B cell (primary cell): ENCODE measurements around the gene HES4. TPM values are rescaled to one million over a fixed set of nuclear protein-coding genes. Genes with fewer than 3 reads are reported as not detected.

Experiments
- ATAC-seq: fragments of 200-7000 bp; cut with Tn5 transposase; one replicate; pipeline ENCODE4 v1.10.0; 2021; ENCODE audit warnings: low read depth, mild to moderate bottlenecking, moderate number of reproducible peaks, moderate library complexity
- CTCF ChIA-PET: fragments of 350-600 bp; sonication (Branson Sonifier 250); formaldehyde crosslinking; loops from one replicate; lab custom pipeline; 2021; ENCODE audit warnings: antibody characterized with exemption, inconsistent platforms; lab: Charles Lee
- POLR2A ChIA-PET: fragments of 350-600 bp; sonication (Branson Sonifier 250); formaldehyde crosslinking; loops from one replicate; lab custom pipeline; 2021; ENCODE audit warnings: antibody characterized with exemption; lab: Charles Lee
- DNase-seq: peaks from one replicate; pipeline ENCODE4 v3.0.0; 2013
- H2AFZ ChIP-seq: 2 replicates; pipeline ENCODE4 v1.6.1; 2012; ENCODE audit warnings: mild to moderate bottlenecking, low read depth, low read length; ENCODE audit not compliant: insufficient read depth, poor library complexity, severe bottlenecking
- H3K27ac ChIP-seq, 2 donors: 1 replicate in 1 of 2; 2 replicates in 1 of 2; pipeline ENCODE4 v1.5.1; 2012 to 2013; ENCODE audit warnings: low read length in 2 of 2, mild to moderate bottlenecking in 2 of 2, moderate library complexity in 1 of 2
- H3K27me3 ChIP-seq, 4 experiments: fragments of 200-600 bp in 1 of 4; sonication (generic) in 1 of 4; replicated peaks in 1 of 4; 1 replicate in 2 of 4; 2 replicates in 2 of 4; pipeline versions ENCODE4 v1.6.1 to v1.7.0; 2013 to 2016; ENCODE audit warnings: low read length in 3 of 4, mild to moderate bottlenecking in 2 of 4, mixed read lengths in 1 of 4, moderate library complexity in 1 of 4; ENCODE audit not compliant: insufficient read depth in 4 of 4, control insufficient read depth in 3 of 4; ENCODE audit errors: control extremely low read depth in 1 of 4
- H3K36me3 ChIP-seq, 2 experiments: replicated peaks in 1 of 2; 1 replicate in 1 of 2; 2 replicates in 1 of 2; pipeline versions ENCODE4 v1.6.1 to v1.7.1; 2013; ENCODE audit warnings: low read length in 1 of 2; ENCODE audit not compliant: insufficient read depth in 2 of 2, control insufficient read depth in 1 of 2; ENCODE audit errors: control extremely low read depth in 1 of 2, extremely low read depth in 1 of 2
- H3K4me1 ChIP-seq, 2 donors: fragments of 200-600 bp in 1 of 2; sonication (generic) in 1 of 2; 1 replicate in 1 of 2; 2 replicates in 1 of 2; pipeline versions ENCODE4 v1.5.1 to v1.6.1; 2013 to 2017; ENCODE audit warnings: low read length in 2 of 2; ENCODE audit not compliant: control insufficient read depth in 2 of 2, insufficient read depth in 2 of 2
- H3K4me2 ChIP-seq: replicated peaks from 2 replicates; pipeline ENCODE3; 2012; ENCODE audit warnings: mild to moderate bottlenecking, low read depth, low read length; ENCODE audit not compliant: poor library complexity, severe bottlenecking
- H3K4me3 ChIP-seq, 5 experiments: fragments of 200-600 bp in 1 of 5; sonication (generic) in 1 of 5; 1 replicate in 3 of 5; 2 replicates in 2 of 5; pipeline versions ENCODE4 v1.5.1 to v1.7.0; 2011 to 2016; ENCODE audit warnings: low read length in 4 of 5, mild to moderate bottlenecking in 4 of 5, low read depth in 2 of 5, control low read depth in 1 of 5, moderate library complexity in 1 of 5; ENCODE audit not compliant: insufficient read depth in 1 of 5; ENCODE audit errors: control extremely low read depth in 1 of 5, extremely low read depth in 1 of 5
- H3K79me2 ChIP-seq: fragments of 200-600 bp; sonication (generic); one replicate; pipeline ENCODE4 v1.6.0; 2016; ENCODE audit warnings: low read length; ENCODE audit not compliant: control insufficient read depth, insufficient read depth
- H3K9ac ChIP-seq: fragments of 200-600 bp; sonication (generic); 2 replicates; pipeline ENCODE4 v1.6.1; 2017; ENCODE audit warnings: mild to moderate bottlenecking, low read length, moderate library complexity
- H3K9me3 ChIP-seq, 3 donors: one replicate each; pipeline versions ENCODE4 v1.6.1 to v1.7.1; 2013; ENCODE audit warnings: low read length in 2 of 3; ENCODE audit not compliant: control insufficient read depth in 2 of 3, insufficient read depth in 1 of 3; ENCODE audit errors: control extremely low read depth in 1 of 3
- H4K20me1 ChIP-seq: 2 replicates; pipeline ENCODE4 v1.6.0; 2012; ENCODE audit warnings: mild to moderate bottlenecking, low read length; ENCODE audit not compliant: insufficient read depth, control insufficient read depth, poor library complexity, severe bottlenecking
- H3K27ac Mint-ChIP-seq: one replicate; pipeline ENCODE4 v1.8.0; 2021; ENCODE audit warnings: mixed read lengths
- H3K27me3 Mint-ChIP-seq: one replicate; pipeline ENCODE4 v1.8.0; 2021; ENCODE audit warnings: mixed read lengths
- H3K4me1 Mint-ChIP-seq: one replicate; pipeline ENCODE4 v1.8.0; 2021; ENCODE audit warnings: mixed read lengths
- H3K4me3 Mint-ChIP-seq: one replicate; pipeline ENCODE4 v1.8.0; 2021; ENCODE audit warnings: mixed read lengths
- H3K9me3 Mint-ChIP-seq: one replicate; pipeline ENCODE4 v1.8.0; 2022; ENCODE audit warnings: mixed read lengths; ENCODE audit not compliant: insufficient read depth
- CTCF ChIP-seq: fragments of 200-600 bp; IDR thresholded peaks from one replicate; pipeline ENCODE4 v1.8.0; 2022; ENCODE audit warnings: antibody characterized with exemption, mild to moderate bottlenecking
- EZH2 ChIP-seq: IDR thresholded peaks from 2 replicates; pipeline ENCODE4 v1.6.1; 2012; ENCODE audit warnings: borderline replicate concordance, low read depth, mild to moderate bottlenecking, moderate library complexity, low read length; ENCODE audit not compliant: insufficient read depth, poor library complexity, severe bottlenecking
- WGBS: methylation state at CpG from one replicate; pipeline ENCODE4 v1.1.5; 2013; ENCODE audit warnings: missing lambda C conversion rate; ENCODE audit not compliant: insufficient coverage; 5-methylcytosine and 5-hydroxymethylcytosine counted together
- intact Hi-C: fragments of 100-400 bp; cut with micrococcal nuclease; formaldehyde crosslinking; loops from one replicate; pipeline ENCODE4 v1.10.0; 2022
- polyA plus RNA-seq: library from polyadenylated mRNA; depleted of rRNA; stranded (reverse); fragments of >200 nt; gene quantifications from 2 replicates; pipeline ENCODE4 v1.2.3, GENCODE V29; 2012
- total RNA-seq, 2 donors: library from RNA; stranded (reverse); fragments of 120-200 nt in 1 of 2; gene quantifications; 1 replicate in 1 of 2; 2 replicates in 1 of 2; pipeline versions ENCODE4 v1.2.3 to v1.2.4, GENCODE V29; 2013 to 2022

Gene HES4
- total and polyA plus RNA-seq, 2 donors (not counting 1 experiment from before 2014, with no cell fraction given), result 3.2 to 4.5 TPM

GRCh38 chr1:998995-999724 is 737 bp downstream of the HES4 start:
- Histone ChIP-seq H3K9me3 (peaks cover 0 to 26% (median 0%) of the 10 kb centered on the region in 3 donors), H3K79me2 (no peaks in the 10 kb centered on the region), H2AFZ (no peak overlapping the region), H3K4me3 (peak overlapping the region in 3 of 5 experiments; percentile 33 to 60 (median 33)), H4K20me1 (no peaks in the 10 kb centered on the region), H3K9ac (peak overlapping the region; percentile 70), H3K27ac (no peak overlapping the region), H3K4me1 (peaks cover 33 to 44% of the 10 kb centered on the region in 2 donors), H3K4me2 (peak overlapping the region; percentile 99), H3K27me3 (peaks cover 0 to 71% (median 36%) of the 10 kb centered on the region in 4 experiments), H3K36me3 (no peaks in the 10 kb centered on the region)
- WGBS, result 2% methylated on average over 86 of the region's 86 CpGs
- no peaks in the 10 kb centered on the region for H3K9me3 Mint-ChIP-seq
- DNase-seq, result peak; percentile 75
- CTCF ChIA-PET, result interaction anchor here (1.0 kb wide), 1 partner anchor 14 kb away, joined by 4 read pairs; no protein-coding TSS in a partner anchor
- POLR2A ChIA-PET, result no interaction called here
- no peak for ATAC-seq
- H3K27ac Mint-ChIP-seq, result no peak overlapping the region
- TF ChIP-seq CTCF, result no peak
- peak; percentile 76 for TF ChIP-seq EZH2
- H3K27me3 Mint-ChIP-seq, result peaks cover 24% of the 10 kb centered on the region
- peak overlapping the region; percentile 66 for H3K4me3 Mint-ChIP-seq
- intact Hi-C loops, result no loop called here
- H3K4me1 Mint-ChIP-seq, result peaks cover 16% of the 10 kb centered on the region

GRCh38 chr1:998745-998994 is 1.2 kb downstream of the HES4 start:
- Mint-ChIP-seq H3K27me3 (peaks cover 24% of the 10 kb centered on the region), H3K27ac (no peak overlapping the region), H3K9me3 (no peaks in the 10 kb centered on the region), H3K4me1 (peaks cover 16% of the 10 kb centered on the region), H3K4me3 (peak overlapping the region; percentile 41)
- Histone ChIP-seq H3K79me2 (no peaks in the 10 kb centered on the region), H3K27ac (no peak overlapping the region), H3K4me1 (peaks cover 33 to 43% of the 10 kb centered on the region in 2 donors), H4K20me1 (no peaks in the 10 kb centered on the region), H3K36me3 (no peaks in the 10 kb centered on the region), H3K4me2 (peak overlapping the region; percentile 99), H3K9me3 (peaks cover 0 to 26% (median 0%) of the 10 kb centered on the region in 3 donors), H2AFZ (no peak overlapping the region), H3K4me3 (peak overlapping the region in 2 of 5 experiments; percentile 26 to 60), H3K9ac (peak overlapping the region; percentile 70), H3K27me3 (peaks cover 0 to 68% (median 32%) of the 10 kb centered on the region in 4 experiments)
- 8% methylated on average over 7 of the region's 27 CpGs for WGBS
- CTCF ChIA-PET, result no interaction called here
- intact Hi-C loops, result no loop called here
- POLR2A ChIA-PET, result no interaction called here
- no peak for TF ChIP-seq EZH2
- no peak for TF ChIP-seq CTCF
- no peak for DNase-seq
- no peak for ATAC-seq
